ENCODE results near the gene SMU1.

GRCh38 chr9:33108472-33108871 is 32.0 kb upstream of the SMU1 start:
- TF ChIP-seq CTCF (IDR thresholded peaks at IDR 0.05; ENCODE audit: low read depth, low read length) (no peak), EZH2phosphoT487 (IDR thresholded peaks at IDR 0.05; ENCODE audit: low read depth) (no peak)
